ENCODE measurements around the gene NDUFA13.

The NDUFA13 gene

GRCh38 chr19:19558636-19559035 is 42.6 kb downstream of the NDUFA13 start:
- DNase-seq (ENCODE audit: low read depth) = no peak
- TF ChIP-seq CTCF (IDR thresholded peaks at IDR 0.05; ENCODE audit: low read depth, low read length, missing control alignments) = no peak
- in situ Hi-C loops (cut with HindIII; ENCODE audit: low sequenced_read_pairs) = loop anchor here (5.0 kb wide), 1 partner anchor 34 kb away; no protein-coding TSS in a partner anchor
- no peak overlapping the region for H3K4me3 ChIP-seq (ENCODE audit: low read depth, low read length)

GRCh38 chr19:19559931-19560330 is 43.9 kb downstream of the NDUFA13 start:
- in situ Hi-C loops (cut with HindIII; ENCODE audit: low sequenced_read_pairs) = loop anchor here (5.0 kb wide), 1 partner anchor 32 kb away; no protein-coding TSS in a partner anchor
- DNase-seq (ENCODE audit: low read depth) = no peak
- no peak for TF ChIP-seq CTCF (IDR thresholded peaks at IDR 0.05; ENCODE audit: low read depth, low read length, missing control alignments)
- H3K4me3 ChIP-seq (ENCODE audit: low read depth, low read length) = no peak overlapping the region

- no peak for TF ChIP-seq CTCF (IDR thresholded peaks at IDR 0.05; ENCODE audit: low read depth, low read length, missing control alignments)
- in situ Hi-C loops (cut with HindIII; ENCODE audit: low sequenced_read_pairs) = no loop called here
- DNase-seq (ENCODE audit: low read depth) = no peak
- no peak overlapping the region for H3K4me3 ChIP-seq (ENCODE audit: low read depth, low read length)
These were observed 46.1 kb downstream of the NDUFA13 start for GRCh38 chr19:19561946-19562664.

- TF ChIP-seq CTCF (IDR thresholded peaks at IDR 0.05; ENCODE audit: low read depth, low read length, missing control alignments) = peak; percentile 4
- DNase-seq (ENCODE audit: low read depth) = no peak
- no peak overlapping the region for H3K4me3 ChIP-seq (ENCODE audit: low read depth, low read length)
- in situ Hi-C loops (cut with HindIII; ENCODE audit: low sequenced_read_pairs) = no loop called here
These were observed 46.8 kb downstream of the NDUFA13 start for GRCh38 chr19:19562665-19563347.

GRCh38 chr19:19563348-19563848 is 47.4 kb downstream of the NDUFA13 start:
- H3K4me3 ChIP-seq (ENCODE audit: low read depth, low read length) = no peak overlapping the region
- DNase-seq (ENCODE audit: low read depth) = no peak
- TF ChIP-seq CTCF (IDR thresholded peaks at IDR 0.05; ENCODE audit: low read depth, low read length, missing control alignments) = no peak
- in situ Hi-C loops (cut with HindIII; ENCODE audit: low sequenced_read_pairs) = no loop called here

GRCh38 chr19:19566306-19566705 is 50.3 kb downstream of the NDUFA13 start:
- no peak for DNase-seq (ENCODE audit: low read depth)
- TF ChIP-seq CTCF (IDR thresholded peaks at IDR 0.05; ENCODE audit: low read depth, low read length, missing control alignments) = no peak
- no peak overlapping the region for H3K4me3 ChIP-seq (ENCODE audit: low read depth, low read length)
- in situ Hi-C loops (cut with HindIII; ENCODE audit: low sequenced_read_pairs) = no loop called here

Data from astrocyte of the cerebellum (primary cell).